Erythroblast (primary cell): ENCODE data around the gene ZC2HC1B.

Source experiments
- GATA1 ChIP-seq: IDR thresholded peaks from 2 replicates; pipeline ENCODE4 v1.6.1; 2011; ENCODE audit warnings: low read depth, mild to moderate bottlenecking, control low read depth, low read length, moderate library complexity
- POLR2A ChIP-seq: IDR thresholded peaks from 2 replicates; pipeline ENCODE4 v1.6.1; 2011; ENCODE audit warnings: mild to moderate bottlenecking, low read length

DNA sequence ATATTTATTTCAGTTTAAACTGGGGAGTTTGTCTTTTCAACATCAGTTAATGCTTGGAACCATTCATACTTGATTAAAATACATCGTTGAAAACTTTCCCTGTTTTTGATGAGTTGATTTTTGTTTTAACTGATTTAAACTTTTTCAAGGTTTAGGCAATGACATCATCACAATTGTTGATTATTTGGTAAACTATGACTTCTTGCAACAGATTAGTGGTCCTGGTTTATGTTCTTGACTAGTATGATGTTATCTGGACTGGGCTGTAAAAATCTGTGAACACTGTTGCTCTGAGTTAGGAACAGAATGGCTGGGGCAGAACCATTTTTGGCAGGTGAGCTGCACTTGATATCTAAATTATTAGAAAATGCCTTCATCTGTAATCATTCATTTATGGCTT lies at the start of gene ZC2HC1B:
- no peak for TF ChIP-seq POLR2A
- TF ChIP-seq GATA1: no peak
